Common myeloid progenitor, CD34-positive (primary cell): ENCODE results near the gene RAB31.
A peak's percentile ranks its signal among the peaks of the same experiment; 100 is the strongest.

Experiments used
- CTCF ChIA-PET: fragments of 350-600 bp; sonication (Branson Sonifier 250); formaldehyde crosslinking; loops from one replicate; lab custom pipeline; 2021; ENCODE audit warnings: antibody characterized with exemption; lab: Charles Lee
- POLR2A ChIA-PET: fragments of 350-600 bp; sonication (Branson Sonifier 250); formaldehyde crosslinking; loops from one replicate; lab custom pipeline; 2021; ENCODE audit warnings: antibody characterized with exemption; lab: Charles Lee
- DNase-seq, 3 donors: peaks; one replicate each; pipeline versions ENCODE4 v3.0.0 to v3.0.0-alpha.2; 2013
- H3K27ac ChIP-seq, 2 experiments: 1 replicate in 1 of 2; 2 replicates in 1 of 2; pipeline ENCODE4 v1.7.0; 2013; ENCODE audit warnings: inconsistent platforms in 2 of 2, low read length in 2 of 2, mild to moderate bottlenecking in 2 of 2, low read depth in 1 of 2, moderate library complexity in 1 of 2; ENCODE audit not compliant: severe bottlenecking in 2 of 2, insufficient read depth in 1 of 2, poor library complexity in 1 of 2
- H3K27me3 ChIP-seq, 5 experiments: replicated peaks in 2 of 5; 1 replicate in 3 of 5; 2 replicates in 2 of 5; pipeline versions ENCODE4 v1.6.1 to v1.7.0; 2013; ENCODE audit warnings: low read length in 4 of 5, mild to moderate bottlenecking in 2 of 5, moderate library complexity in 2 of 5, inconsistent platforms in 1 of 5; ENCODE audit not compliant: insufficient read depth in 5 of 5, control insufficient read depth in 4 of 5
- H3K36me3 ChIP-seq, 4 experiments: 1 replicate in 2 of 4; 2 replicates in 2 of 4; pipeline versions ENCODE4 v1.6.1 to v1.7.0; 2013; ENCODE audit warnings: low read length in 3 of 4, control low read depth in 1 of 4, mild to moderate bottlenecking in 1 of 4; ENCODE audit not compliant: control insufficient read depth in 4 of 4, insufficient read depth in 4 of 4
- H3K4me1 ChIP-seq, 4 experiments: 1 replicate in 3 of 4; 2 replicates in 1 of 4; pipeline versions ENCODE4 v1.6.1 to v1.7.1; 2013; ENCODE audit warnings: low read length in 3 of 4, mild to moderate bottlenecking in 3 of 4, control low read depth in 1 of 4, inconsistent platforms in 1 of 4, moderate library complexity in 1 of 4; ENCODE audit not compliant: control insufficient read depth in 4 of 4, insufficient read depth in 4 of 4; ENCODE audit errors: control extremely low read depth in 1 of 4
- H3K4me3 ChIP-seq, 7 experiments: 1 replicate in 4 of 7; 2 replicates in 3 of 7; pipeline versions ENCODE4 v1.5.1 to v1.7.0; 2013; ENCODE audit warnings: mild to moderate bottlenecking in 7 of 7, low read length in 6 of 7, moderate library complexity in 6 of 7, inconsistent platforms in 2 of 7, low read depth in 2 of 7, control low read depth in 1 of 7; ENCODE audit not compliant: insufficient read depth in 4 of 7, control insufficient read depth in 1 of 7; ENCODE audit errors: extremely low read depth in 1 of 7
- H3K9me3 ChIP-seq, 5 experiments: 1 replicate in 4 of 5; 2 replicates in 1 of 5; pipeline versions ENCODE4 v1.6.1 to v1.7.1; 2013; ENCODE audit warnings: low read length in 4 of 5, mild to moderate bottlenecking in 2 of 5, inconsistent platforms in 1 of 5, low read depth in 1 of 5, moderate library complexity in 1 of 5; ENCODE audit not compliant: control insufficient read depth in 4 of 5, insufficient read depth in 2 of 5; ENCODE audit errors: control extremely low read depth in 1 of 5
- WGBS: methylation state at CpG from one replicate; pipeline ENCODE4 v1.1.5; 2013; ENCODE audit not compliant: insufficient coverage; 5-methylcytosine and 5-hydroxymethylcytosine counted together

The RAB31 gene

GRCh38 chr18:9831723-9832199 is 123.7 kb downstream of the RAB31 start:
- H3K4me1 ChIP-seq, result peaks cover 0 to 28% (median 20%) of the 10 kb centered on the region in 4 experiments
- H3K9me3 ChIP-seq, result no peaks in the 10 kb centered on the region
- ChIA-PET POLR2A (no interaction called here), CTCF (interaction anchor here (0.9 kb wide), 1 partner anchor 15 kb away, joined by 3 read pairs; no protein-coding TSS in a partner anchor)
- H3K36me3 ChIP-seq, result peaks cover 0 to 9% (median 0%) of the 10 kb centered on the region in 4 experiments
- 97% methylated on average over 12 of the region's 12 CpGs for WGBS
- no peaks in the 10 kb centered on the region for H3K27me3 ChIP-seq
- no peak overlapping the region for H3K4me3 ChIP-seq
- no peak overlapping the region for H3K27ac ChIP-seq
- no peak for DNase-seq

- DNase-seq, result no peak
- Histone ChIP-seq H3K4me3 (no peak overlapping the region), H3K27ac (no peak overlapping the region), H3K27me3 (no peaks in the 10 kb centered on the region), H3K9me3 (no peaks in the 10 kb centered on the region), H3K4me1 (peaks cover 0 to 17% (median 11%) of the 10 kb centered on the region in 4 experiments), H3K36me3 (peaks cover 0 to 9% (median 0%) of the 10 kb centered on the region in 4 experiments)
- ChIA-PET POLR2A (no interaction called here), CTCF (no interaction called here)
- WGBS, result 97% methylated on average over 20 of the region's 20 CpGs
Observed at GRCh38 chr18:9832871-9833270, 124.8 kb downstream of the RAB31 start.

DNA sequence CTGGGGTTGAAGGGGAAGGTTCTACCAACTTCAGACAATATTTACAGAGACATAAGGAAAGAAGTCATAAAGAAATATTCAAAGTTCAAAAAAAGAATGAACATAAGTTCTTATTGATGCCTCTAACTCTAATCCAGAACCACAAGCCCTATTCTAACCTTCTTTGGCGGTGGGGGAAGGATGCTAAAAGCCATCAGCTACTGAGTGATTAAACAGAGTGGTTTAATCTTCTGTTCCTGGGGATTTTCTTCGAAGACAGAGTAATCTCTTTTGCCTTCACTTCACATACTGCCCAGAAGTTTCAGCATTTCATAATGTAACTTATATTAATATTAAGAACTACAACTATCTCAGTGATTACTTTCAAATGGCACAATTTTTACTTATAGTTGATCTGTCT is 126.5 kb downstream of the RAB31 start:
- CTCF ChIA-PET, result no interaction called here
- H3K4me3 ChIP-seq, result no peak overlapping the region
- POLR2A ChIA-PET, result no interaction called here
- no peaks in the 10 kb centered on the region for H3K9me3 ChIP-seq
- H3K27me3 ChIP-seq, result no peaks in the 10 kb centered on the region
- no peak overlapping the region for H3K27ac ChIP-seq
- no CpG with 5 or more reads among the region's 2 CpGs for WGBS
- peaks cover 0 to 18% (median 0%) of the 10 kb centered on the region in 4 experiments for H3K36me3 ChIP-seq
- no peak for DNase-seq
- peaks cover 0 to 3% (median under 1%) of the 10 kb centered on the region in 4 experiments for H3K4me1 ChIP-seq

GRCh38 chr18:9835113-9835755 is 127.1 kb downstream of the RAB31 start:
- H3K27ac ChIP-seq, result no peak overlapping the region
- ChIA-PET POLR2A (no interaction called here), CTCF (interaction anchor here (1.9 kb wide), 1 partner anchor 12 kb away, joined by 6 read pairs; no protein-coding TSS in a partner anchor)
- H3K9me3 ChIP-seq, result no peaks in the 10 kb centered on the region
- H3K4me1 ChIP-seq, result peaks cover 0 to 3% (median 0%) of the 10 kb centered on the region in 4 experiments
- no peaks in the 10 kb centered on the region for H3K27me3 ChIP-seq
- peaks cover 0 to 18% (median 0%) of the 10 kb centered on the region in 4 experiments for H3K36me3 ChIP-seq
- WGBS, result 97% methylated on average over 6 of the region's 11 CpGs
- no peak for DNase-seq
- no peak overlapping the region for H3K4me3 ChIP-seq

GRCh38 chr18:9835825-9836224 is 127.7 kb downstream of the RAB31 start:
- Histone ChIP-seq H3K4me3 (no peak overlapping the region), H3K27me3 (no peaks in the 10 kb centered on the region), H3K9me3 (no peaks in the 10 kb centered on the region), H3K4me1 (peaks cover 0 to 3% (median 0%) of the 10 kb centered on the region in 4 experiments), H3K27ac (no peak overlapping the region), H3K36me3 (peaks cover 0 to 18% (median 0%) of the 10 kb centered on the region in 4 experiments)
- DNase-seq, result no peak
- ChIA-PET CTCF (interaction anchor here (0.8 to 1.9 kb wide), 2 partner anchors 10 to 11 kb away, joined by 3 to 6 read pairs; no protein-coding TSS in a partner anchor), POLR2A (no interaction called here)
- 97% methylated on average over 4 of the region's 10 CpGs for WGBS

GRCh38 chr18:9838144-9838877 is 130.2 kb downstream of the RAB31 start:
- CTCF ChIA-PET, result no interaction called here
- POLR2A ChIA-PET, result no interaction called here
- Histone ChIP-seq H3K4me1 (peaks cover 0 to 3% (median 0%) of the 10 kb centered on the region in 4 experiments), H3K27ac (no peak overlapping the region), H3K27me3 (no peaks in the 10 kb centered on the region), H3K9me3 (no peaks in the 10 kb centered on the region), H3K36me3 (peaks cover 0 to 11% (median 0%) of the 10 kb centered on the region in 4 experiments), H3K4me3 (no peak overlapping the region)
- WGBS, result 98% methylated on average over 10 of the region's 10 CpGs
- DNase-seq, result peak in 2 of 3 donors; percentile 67 to 70

- Histone ChIP-seq H3K27ac (no peak overlapping the region), H3K9me3 (no peaks in the 10 kb centered on the region), H3K27me3 (no peaks in the 10 kb centered on the region), H3K4me1 (peaks cover 0 to 3% (median 0%) of the 10 kb centered on the region in 4 experiments), H3K4me3 (no peak overlapping the region), H3K36me3 (peaks cover 0 to 11% (median 0%) of the 10 kb centered on the region in 4 experiments)
- ChIA-PET POLR2A (no interaction called here), CTCF (no interaction called here)
- no peak for DNase-seq
- 99% methylated on average over 8 of the region's 8 CpGs for WGBS
Observed at GRCh38 chr18:9839211-9839610, 131.1 kb downstream of the RAB31 start.
